GM21360 (cell line): Measurements from ENCODE around the gene FETUB.

Source experiments
- ATAC-seq: cut with Tn5 transposase; IDR thresholded peaks from one replicate; pipeline ENCODE4 v1.9.1; 2021; ENCODE audit warnings: mild to moderate bottlenecking, moderate library complexity; ENCODE audit not compliant: unreplicated experiment

The FETUB gene

GRCh38 chr3:186612721-186613636, 27.2 kb upstream of the FETUB start, which contains the start of gene AHSG:
TSS of gene AHSG (plus strand) at chr3:186613060. CDS start at chr3:186613142, 82 bp downstream.
- no peak for ATAC-seq

GRCh38 chr3:186613637-186614265, 26.4 kb upstream of the FETUB start:
- no peak for ATAC-seq

- no peak for ATAC-seq
These were observed 26.0 kb upstream of the FETUB start for GRCh38 chr3:186614266-186614596.

GRCh38 chr3:186614597-186615483, 25.4 kb upstream of the FETUB start:
- ATAC-seq: peak; percentile 63

- no peak for ATAC-seq
These were observed 23.9 kb upstream of the FETUB start for GRCh38 chr3:186616299-186616617.

GRCh38 chr3:186617036-186617946, 22.9 kb upstream of the FETUB start:
- peak; percentile 85 for ATAC-seq

GRCh38 chr3:186618318-186618938, 21.8 kb upstream of the FETUB start:
- no peak for ATAC-seq

GRCh38 chr3:186619787-186620212, 20.4 kb upstream of the FETUB start:
- no peak for ATAC-seq

GRCh38 chr3:186620213-186621092, 19.7 kb upstream of the FETUB start:
- ATAC-seq: no peak

- no peak for ATAC-seq
These were observed 18.1 kb upstream of the FETUB start for GRCh38 chr3:186621894-186622650.

GRCh38 chr3:186622651-186623310, 17.4 kb upstream of the FETUB start:
- ATAC-seq: no peak

- ATAC-seq: no peak
These were observed 15.6 kb upstream of the FETUB start for GRCh38 chr3:186624598-186624997.

GRCh38 chr3:186625600-186626042, 14.6 kb upstream of the FETUB start:
- no peak for ATAC-seq

- no peak for ATAC-seq
These were observed 13.8 kb upstream of the FETUB start for GRCh38 chr3:186626254-186626847.

- no peak for ATAC-seq
These were observed 12.3 kb upstream of the FETUB start for GRCh38 chr3:186627852-186628414.

GRCh38 chr3:186628756-186629155, 11.4 kb upstream of the FETUB start:
- no peak for ATAC-seq
